ENCODE results near the gene FMNL2.

The FMNL2 gene

GRCh38 chr2:152620208-152620607, 285.2 kb downstream of the FMNL2 start:
- no peaks in the 10 kb centered on the region for H3K9me3 ChIP-seq (replicated peaks in 1 of 2; ENCODE audit: control insufficient read depth in 2 of 2, insufficient read depth in 1 of 2, low read depth in 1 of 2, low read length in 2 of 2)
- H3K36me3 ChIP-seq (replicated peaks in 1 of 2; ENCODE audit: control insufficient read depth in 2 of 2, insufficient read depth in 2 of 2, low read length in 2 of 2), result peaks cover 20 to 89% of the 10 kb centered on the region in 2 donors
- no peak for DNase-seq (ENCODE audit: low spot score)

GRCh38 chr2:152620985-152621384, 286.0 kb downstream of the FMNL2 start:
- no peak overlapping the region for H3K4me3 ChIP-seq (ENCODE audit: low read length in 2 of 2)
- no peak overlapping the region for H3K23ac ChIP-seq (ENCODE audit: low read depth, low read length, poor library complexity)
- peaks cover 21 to 89% of the 10 kb centered on the region in 2 donors for H3K36me3 ChIP-seq (replicated peaks in 1 of 2; ENCODE audit: control insufficient read depth in 2 of 2, insufficient read depth in 2 of 2, low read length in 2 of 2)
- no peak overlapping the region for H3K4me2 ChIP-seq (ENCODE audit: insufficient read depth, low read length, poor library complexity, severe bottlenecking)
- H3K14ac ChIP-seq (ENCODE audit: low read length), result no peak overlapping the region
- no peak overlapping the region for H3K27ac ChIP-seq (replicated peaks; ENCODE audit: low read length)
- H2BK12ac ChIP-seq (ENCODE audit: low read length), result no peak overlapping the region
- no peak overlapping the region for H2BK15ac ChIP-seq (ENCODE audit: low read length)
- no peak for DNase-seq (ENCODE audit: low spot score)
- H4K8ac ChIP-seq (ENCODE audit: low read depth, low read length), result no peak overlapping the region
- no peak overlapping the region for H3K4ac ChIP-seq (ENCODE audit: low read length)
- no peak overlapping the region for H2AK5ac ChIP-seq (ENCODE audit: low read depth, low read length)
- no peaks in the 10 kb centered on the region for H3K79me1 ChIP-seq (ENCODE audit: low read depth, low read length)
- H3K4me1 ChIP-seq (ENCODE audit: control insufficient read depth in 2 of 2, insufficient read depth in 1 of 2, low read depth in 1 of 2, low read length in 2 of 2), result peaks cover 0 to 7% of the 10 kb centered on the region in 2 donors
- H2AFZ ChIP-seq (ENCODE audit: low read length), result no peak overlapping the region
- no peaks in the 10 kb centered on the region for H3K9me3 ChIP-seq (replicated peaks in 1 of 2; ENCODE audit: control insufficient read depth in 2 of 2, insufficient read depth in 1 of 2, low read depth in 1 of 2, low read length in 2 of 2)
- no peaks in the 10 kb centered on the region for H3K27me3 ChIP-seq (ENCODE audit: control insufficient read depth in 3 of 3, insufficient read depth in 3 of 3, low read depth in 1 of 3, low read length in 3 of 3)
- no peak overlapping the region for H2BK120ac ChIP-seq (ENCODE audit: low read depth, low read length)
- H3K9ac ChIP-seq (ENCODE audit: low read depth, low read length, poor library complexity), result no peak overlapping the region
- no peak overlapping the region for H3K18ac ChIP-seq (ENCODE audit: low read length)
- no peak overlapping the region for H2BK5ac ChIP-seq (ENCODE audit: low read length)
- no peak overlapping the region for H4K91ac ChIP-seq (ENCODE audit: low read depth, low read length, poor library complexity)
- WGBS, 2 donors (ENCODE audit: extremely low coverage in 2 of 2, insufficient read length in 2 of 2, insufficient replicate concordance in 1 of 2), result no CpG with 5 or more reads among the region's 9 CpGs

More at GRCh38 chr2:152620208-152620607, 285.2 kb downstream of the FMNL2 start:
- Histone ChIP-seq H4K8ac (ENCODE audit: low read depth, low read length) (no peak overlapping the region), H3K4me2 (ENCODE audit: insufficient read depth, low read length, poor library complexity, severe bottlenecking) (no peak overlapping the region), H3K23ac (ENCODE audit: low read depth, low read length, poor library complexity) (no peak overlapping the region), H3K4me3 (ENCODE audit: low read length in 2 of 2) (no peak overlapping the region), H3K14ac (ENCODE audit: low read length) (no peak overlapping the region), H2AK5ac (ENCODE audit: low read depth, low read length) (no peak overlapping the region), H2BK12ac (ENCODE audit: low read length) (no peak overlapping the region), H2BK15ac (ENCODE audit: low read length) (no peak overlapping the region), H2BK5ac (ENCODE audit: low read length) (no peak overlapping the region), H3K27ac (replicated peaks; ENCODE audit: low read length) (no peak overlapping the region), H2BK120ac (ENCODE audit: low read depth, low read length) (no peak overlapping the region), H3K9ac (ENCODE audit: low read depth, low read length, poor library complexity) (no peak overlapping the region), H3K4me1 (ENCODE audit: control insufficient read depth in 2 of 2, insufficient read depth in 1 of 2, low read depth in 1 of 2, low read length in 2 of 2) (peaks cover 0 to 7% of the 10 kb centered on the region in 2 donors), H2AFZ (ENCODE audit: low read length) (no peak overlapping the region), H3K4ac (ENCODE audit: low read length) (no peak overlapping the region), H4K91ac (ENCODE audit: low read depth, low read length, poor library complexity) (no peak overlapping the region), H3K27me3 (ENCODE audit: control insufficient read depth in 3 of 3, insufficient read depth in 3 of 3, low read depth in 1 of 3, low read length in 3 of 3) (no peaks in the 10 kb centered on the region), H3K79me1 (ENCODE audit: low read depth, low read length) (no peaks in the 10 kb centered on the region), H3K18ac (ENCODE audit: low read length) (no peak overlapping the region)
- no CpG with 5 or more reads among the region's 7 CpGs for WGBS, 2 donors (ENCODE audit: extremely low coverage in 2 of 2, insufficient read length in 2 of 2, insufficient replicate concordance in 1 of 2)

DNA sequence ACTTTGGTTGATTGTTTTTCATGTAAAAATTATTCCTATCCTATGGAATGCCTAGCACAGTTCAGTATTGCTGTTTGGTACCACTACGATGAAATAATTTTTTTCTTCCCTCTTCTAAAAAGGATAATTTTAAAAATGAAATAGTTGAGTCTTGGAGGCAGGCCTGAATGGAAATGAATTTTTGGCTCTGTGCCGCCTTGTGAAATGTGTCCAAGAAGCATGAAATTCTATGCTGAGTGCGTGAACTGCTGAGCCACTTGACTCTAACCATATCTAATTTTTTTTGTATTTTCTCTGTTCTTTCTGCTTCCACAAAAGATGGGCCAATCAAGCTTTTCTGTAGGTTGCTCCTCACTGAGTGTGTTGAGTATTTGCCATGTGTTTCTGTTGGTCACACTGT, 287.2 kb downstream of the FMNL2 start:
- Histone ChIP-seq H3K36me3 (replicated peaks in 1 of 2; ENCODE audit: control insufficient read depth in 2 of 2, insufficient read depth in 2 of 2, low read length in 2 of 2) (peaks cover 16 to 91% of the 10 kb centered on the region in 2 donors), H3K23ac (ENCODE audit: low read depth, low read length, poor library complexity) (no peak overlapping the region), H2AK5ac (ENCODE audit: low read depth, low read length) (no peak overlapping the region), H2AFZ (ENCODE audit: low read length) (no peak overlapping the region), H3K18ac (ENCODE audit: low read length) (no peak overlapping the region), H3K79me1 (ENCODE audit: low read depth, low read length) (no peaks in the 10 kb centered on the region), H2BK120ac (ENCODE audit: low read depth, low read length) (no peak overlapping the region), H3K4me2 (ENCODE audit: insufficient read depth, low read length, poor library complexity, severe bottlenecking) (no peak overlapping the region), H3K27me3 (ENCODE audit: control insufficient read depth in 3 of 3, insufficient read depth in 3 of 3, low read depth in 1 of 3, low read length in 3 of 3) (no peaks in the 10 kb centered on the region), H4K91ac (ENCODE audit: low read depth, low read length, poor library complexity) (no peak overlapping the region), H3K9ac (ENCODE audit: low read depth, low read length, poor library complexity) (no peak overlapping the region), H3K27ac (replicated peaks; ENCODE audit: low read length) (no peak overlapping the region), H2BK12ac (ENCODE audit: low read length) (no peak overlapping the region), H3K4ac (ENCODE audit: low read length) (no peak overlapping the region), H4K8ac (ENCODE audit: low read depth, low read length) (no peak overlapping the region), H3K4me3 (ENCODE audit: low read length in 2 of 2) (no peak overlapping the region), H2BK15ac (ENCODE audit: low read length) (no peak overlapping the region), H2BK5ac (ENCODE audit: low read length) (no peak overlapping the region), H3K4me1 (ENCODE audit: control insufficient read depth in 2 of 2, insufficient read depth in 1 of 2, low read depth in 1 of 2, low read length in 2 of 2) (peaks cover 0 to 7% of the 10 kb centered on the region in 2 donors), H3K14ac (ENCODE audit: low read length) (no peak overlapping the region), H3K9me3 (replicated peaks in 1 of 2; ENCODE audit: control insufficient read depth in 2 of 2, insufficient read depth in 1 of 2, low read depth in 1 of 2, low read length in 2 of 2) (no peaks in the 10 kb centered on the region)
- no CpG with 5 or more reads among the region's 3 CpGs for WGBS, 2 donors (ENCODE audit: extremely low coverage in 2 of 2, insufficient read length in 2 of 2, insufficient replicate concordance in 1 of 2)
- DNase-seq (ENCODE audit: low spot score), result no peak

DNA sequence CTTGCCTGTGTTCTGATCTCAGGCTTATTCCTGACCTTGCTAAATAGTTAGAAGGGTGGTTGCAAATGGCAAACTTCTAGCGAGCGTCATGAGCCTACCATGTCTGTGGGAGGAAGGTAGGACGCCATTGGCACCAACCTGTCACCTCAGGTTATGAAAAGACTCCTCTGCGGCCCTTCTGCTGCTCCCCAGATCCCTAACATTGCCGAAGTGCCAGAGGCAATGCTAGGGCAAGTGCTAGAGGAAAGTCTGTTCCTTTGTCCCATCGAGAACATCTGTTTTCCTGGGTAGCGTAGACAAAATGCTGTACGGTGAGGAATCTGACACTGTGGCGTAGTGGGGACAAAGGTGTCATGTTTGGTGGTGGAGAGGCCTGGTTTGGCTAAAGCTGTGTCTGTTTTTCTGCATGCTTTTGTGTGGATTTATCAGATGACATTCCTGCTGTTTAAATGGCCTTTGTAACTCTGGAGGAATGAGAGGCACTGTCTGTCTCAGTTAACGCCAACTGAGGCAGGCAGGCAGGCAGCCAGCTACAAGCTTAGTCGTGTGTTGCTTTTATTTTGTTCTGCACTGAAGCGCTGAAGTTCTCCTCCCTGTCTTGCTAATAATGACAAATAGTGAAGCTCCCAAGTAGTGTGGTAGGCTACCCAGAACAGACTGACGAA, 288.2 kb downstream of the FMNL2 start:
- no peak overlapping the region for H3K4me2 ChIP-seq (ENCODE audit: insufficient read depth, low read length, poor library complexity, severe bottlenecking)
- H2BK5ac ChIP-seq (ENCODE audit: low read length), result no peak overlapping the region
- H2AK5ac ChIP-seq (ENCODE audit: low read depth, low read length), result no peak overlapping the region
- H4K91ac ChIP-seq (ENCODE audit: low read depth, low read length, poor library complexity), result no peak overlapping the region
- no peaks in the 10 kb centered on the region for H3K9me3 ChIP-seq (replicated peaks in 1 of 2; ENCODE audit: control insufficient read depth in 2 of 2, insufficient read depth in 1 of 2, low read depth in 1 of 2, low read length in 2 of 2)
- H3K23ac ChIP-seq (ENCODE audit: low read depth, low read length, poor library complexity), result no peak overlapping the region
- WGBS, 2 donors (ENCODE audit: extremely low coverage in 2 of 2, insufficient read length in 2 of 2, insufficient replicate concordance in 1 of 2), result no CpG with 5 or more reads among the region's 13 CpGs
- no peaks in the 10 kb centered on the region for H3K79me1 ChIP-seq (ENCODE audit: low read depth, low read length)
- H4K8ac ChIP-seq (ENCODE audit: low read depth, low read length), result no peak overlapping the region
- H3K27ac ChIP-seq (replicated peaks; ENCODE audit: low read length), result peak overlapping the region; percentile 25
- H2BK120ac ChIP-seq (ENCODE audit: low read depth, low read length), result no peak overlapping the region
- no peak overlapping the region for H2BK12ac ChIP-seq (ENCODE audit: low read length)
- H2BK15ac ChIP-seq (ENCODE audit: low read length), result no peak overlapping the region
- no peak overlapping the region for H3K4me3 ChIP-seq (ENCODE audit: low read length in 2 of 2)
- H3K14ac ChIP-seq (ENCODE audit: low read length), result no peak overlapping the region
- peak overlapping the region; percentile 55 for H3K9ac ChIP-seq (ENCODE audit: low read depth, low read length, poor library complexity)
- H3K4ac ChIP-seq (ENCODE audit: low read length), result no peak overlapping the region
- no peak overlapping the region for H2AFZ ChIP-seq (ENCODE audit: low read length)
- no peak for DNase-seq (ENCODE audit: low spot score)
- no peaks in the 10 kb centered on the region for H3K27me3 ChIP-seq (ENCODE audit: control insufficient read depth in 3 of 3, insufficient read depth in 3 of 3, low read depth in 1 of 3, low read length in 3 of 3)
- H3K18ac ChIP-seq (ENCODE audit: low read length), result no peak overlapping the region
- peaks cover 20 to 91% of the 10 kb centered on the region in 2 donors for H3K36me3 ChIP-seq (replicated peaks in 1 of 2; ENCODE audit: control insufficient read depth in 2 of 2, insufficient read depth in 2 of 2, low read length in 2 of 2)
- peaks cover 0 to 7% of the 10 kb centered on the region in 2 donors for H3K4me1 ChIP-seq (ENCODE audit: control insufficient read depth in 2 of 2, insufficient read depth in 1 of 2, low read depth in 1 of 2, low read length in 2 of 2)
